H9 (cell line): ENCODE results near the gene EQTN. TPM values are rescaled to one million over a fixed set of nuclear protein-coding genes. Genes with fewer than 3 reads are reported as not detected.

ENCODE experiments used
- DNase-seq: peaks from one replicate; pipeline ENCODE4 v3.0.0-alpha.2; 2017
- H2AFZ ChIP-seq: one replicate; pipeline ENCODE4 v1.6.1; 2013; ENCODE audit warnings: mild to moderate bottlenecking, low read length, control low read depth, moderate library complexity
- H2AK5ac ChIP-seq: 2 replicates; pipeline ENCODE4 v1.6.1; 2013; ENCODE audit warnings: low read length, control low read depth, mixed read lengths; ENCODE audit not compliant: insufficient read length
- H2BK120ac ChIP-seq: one replicate; pipeline ENCODE4 v1.6.1; 2013; ENCODE audit warnings: low read depth, mild to moderate bottlenecking, low read length, control low read depth, inconsistent platforms; ENCODE audit not compliant: poor library complexity, severe bottlenecking
- H2BK12ac ChIP-seq: 2 replicates; pipeline ENCODE4 v1.6.1; 2013; ENCODE audit warnings: low read length, control low read depth, mixed read lengths, low read depth; ENCODE audit not compliant: insufficient read length
- H2BK15ac ChIP-seq: 2 replicates; pipeline ENCODE4 v1.6.1; 2013; ENCODE audit warnings: low read depth, low read length, control low read depth
- H2BK20ac ChIP-seq: one replicate; pipeline ENCODE4 v1.6.1; 2013; ENCODE audit warnings: low read depth, mild to moderate bottlenecking, low read length, control low read depth, inconsistent platforms; ENCODE audit not compliant: poor library complexity, severe bottlenecking
- H2BK5ac ChIP-seq: 2 replicates; pipeline ENCODE4 v1.6.1; 2013; ENCODE audit warnings: low read length, control low read depth, mixed read lengths; ENCODE audit not compliant: insufficient read length
- H3K14ac ChIP-seq: 2 replicates; pipeline ENCODE4 v1.6.1; 2013; ENCODE audit warnings: low read length, control low read depth; ENCODE audit not compliant: insufficient read depth
- H3K18ac ChIP-seq: 2 replicates; pipeline ENCODE4 v1.6.1; 2013; ENCODE audit warnings: low read depth, mild to moderate bottlenecking, mixed read lengths, low read length, control low read depth; ENCODE audit not compliant: insufficient read length
- H3K23ac ChIP-seq: 2 replicates; pipeline ENCODE4 v1.6.1; 2013; ENCODE audit warnings: low read length, control low read depth, mixed read lengths, low read depth; ENCODE audit not compliant: insufficient read length
- H3K23me2 ChIP-seq: 2 replicates; pipeline ENCODE4 v1.6.1; 2013; ENCODE audit warnings: low read depth, mild to moderate bottlenecking, mixed read lengths, low read length, control low read depth; ENCODE audit not compliant: insufficient read length, poor library complexity, severe bottlenecking
- H3K27ac ChIP-seq: 2 replicates; pipeline ENCODE4 v1.5.1; 2013; ENCODE audit warnings: low read length, control low read depth, mixed read lengths, low read depth; ENCODE audit not compliant: insufficient read length
- H3K27me3 ChIP-seq: 2 replicates; pipeline ENCODE4 v1.6.1; 2013; ENCODE audit warnings: low read length, control low read depth, inconsistent platforms; ENCODE audit not compliant: insufficient read depth
- H3K4ac ChIP-seq: 2 replicates; pipeline ENCODE4 v1.6.1; 2013; ENCODE audit warnings: low read depth, mild to moderate bottlenecking, control low read depth, inconsistent platforms, low read length, moderate library complexity
- H3K4me1 ChIP-seq: 2 replicates; pipeline ENCODE4 v1.6.1; 2013; ENCODE audit warnings: low read length, control low read depth, inconsistent platforms; ENCODE audit not compliant: insufficient read depth
- H3K4me2 ChIP-seq: 2 replicates; pipeline ENCODE4 v1.6.1; 2013; ENCODE audit warnings: low read length, control low read depth, mixed read lengths; ENCODE audit not compliant: insufficient read length, insufficient read depth
- H3K56ac ChIP-seq: 2 replicates; pipeline ENCODE4 v1.6.1; 2013; ENCODE audit warnings: low read depth, mild to moderate bottlenecking, mixed read lengths, low read length, control low read depth; ENCODE audit not compliant: insufficient read length
- H3K79me1 ChIP-seq: 2 replicates; pipeline ENCODE4 v1.6.1; 2013; ENCODE audit warnings: low read depth, mild to moderate bottlenecking, moderate library complexity, low read length, control low read depth, inconsistent platforms; ENCODE audit not compliant: insufficient read depth, poor library complexity, severe bottlenecking
- H3K79me2 ChIP-seq: 2 replicates; pipeline ENCODE4 v1.6.1; 2013; ENCODE audit warnings: low read length, control low read depth, inconsistent platforms; ENCODE audit not compliant: insufficient read depth
- H3K9ac ChIP-seq: 2 replicates; pipeline ENCODE4 v1.6.1; 2013; ENCODE audit warnings: low read length, control low read depth, mixed read lengths; ENCODE audit not compliant: insufficient read length; ENCODE audit errors: extremely low read depth
- H3K9me3 ChIP-seq: one replicate; pipeline ENCODE4 v1.6.1; 2013; ENCODE audit warnings: low read depth, low read length, inconsistent platforms; ENCODE audit not compliant: control insufficient read depth
- H3T11ph ChIP-seq: one replicate; pipeline ENCODE4 v1.6.1; 2013; ENCODE audit warnings: mild to moderate bottlenecking, low read length, control low read depth, inconsistent platforms
- H4K20me1 ChIP-seq: one replicate; pipeline ENCODE4 v1.6.1; 2013; ENCODE audit not compliant: control insufficient read depth, insufficient read length, insufficient read depth
- H4K5ac ChIP-seq: 2 replicates; pipeline ENCODE4 v1.6.1; 2013; ENCODE audit warnings: low read depth, mild to moderate bottlenecking, mixed read lengths, low read length, control low read depth; ENCODE audit not compliant: insufficient read length
- H4K8ac ChIP-seq: replicated peaks from 2 replicates; pipeline ENCODE4 v1.6.1; 2013; ENCODE audit warnings: low read length, control low read depth, mixed read lengths, low read depth; ENCODE audit not compliant: insufficient read length
- H4K91ac ChIP-seq: 2 replicates; pipeline ENCODE4 v1.6.1; 2013; ENCODE audit warnings: low read depth, mild to moderate bottlenecking, moderate library complexity, mixed read lengths, low read length, control low read depth; ENCODE audit not compliant: insufficient read length
- H3K27ac Mint-ChIP-seq, 3 experiments: 2 replicates in 2 of 3; 3 replicates in 1 of 3; pipeline ENCODE4 v1.8.0; 2020 to 2021; ENCODE audit warnings: mixed read lengths in 3 of 3, mild to moderate bottlenecking in 1 of 3, moderate library complexity in 1 of 3
- H3K27me3 Mint-ChIP-seq: 2 replicates; pipeline ENCODE4 v1.8.0; 2021; ENCODE audit warnings: low read depth, mild to moderate bottlenecking, moderate library complexity, mixed read lengths
- H3K36me3 Mint-ChIP-seq, 3 experiments: 2 replicates in 2 of 3; 3 replicates in 1 of 3; pipeline ENCODE4 v1.8.0; 2020 to 2021; ENCODE audit warnings: low read depth in 3 of 3, mixed read lengths in 3 of 3; ENCODE audit not compliant: insufficient read depth in 1 of 3
- H3K4me1 Mint-ChIP-seq, 2 experiments: 2 replicates each; pipeline ENCODE4 v1.8.0; 2020; ENCODE audit warnings: mixed read lengths in 2 of 2
- H3K4me3 Mint-ChIP-seq, 2 experiments: 2 replicates in 1 of 2; 3 replicates in 1 of 2; pipeline ENCODE4 v1.8.0; 2020 to 2021; ENCODE audit warnings: mild to moderate bottlenecking in 2 of 2, mixed read lengths in 2 of 2, moderate library complexity in 1 of 2
- H3K9me3 Mint-ChIP-seq, 2 experiments: 2 replicates in 1 of 2; 3 replicates in 1 of 2; pipeline ENCODE4 v1.8.0; 2020; ENCODE audit warnings: mild to moderate bottlenecking in 2 of 2, mixed read lengths in 2 of 2, moderate library complexity in 1 of 2
- WGBS: extraction: QIAGEN DNeasy Blood & Tissue Kit; methylation state at CpG from one replicate; pipeline ENCODE4 v1.1.7; 2013; ENCODE audit warnings: missing lambda C conversion rate, low lambda C conversion rate, mixed read lengths; ENCODE audit not compliant: insufficient read length; ENCODE audit errors: extremely low coverage; 5-methylcytosine and 5-hydroxymethylcytosine counted together
- total RNA-seq: library from RNA; stranded (reverse); gene quantifications from 2 replicates; pipeline ENCODE4 v1.2.1, GENCODE V29; 2021
- TF ChIP-seq, protein P1 (sequence below): fragments of 200-600 bp; sonication (generic); conservative IDR thresholded peaks from 3 replicates; pipeline ENCODE4 v1.8.0; 2021; ENCODE audit warnings: antibody characterized with exemption, mild to moderate bottlenecking

EQTN gene
- total RNA-seq, 1 experiment from 2014 or later, result not detected

- H3K4me3 Mint-ChIP-seq, result no peak overlapping the region
- H3K18ac ChIP-seq, result no peak overlapping the region
- no peaks in the 10 kb centered on the region for H3K9me3 Mint-ChIP-seq
- H2BK20ac ChIP-seq, result no peak overlapping the region
- H3K79me1 ChIP-seq, result no peaks in the 10 kb centered on the region
- no CpG with 5 or more reads among the region's 7 CpGs for WGBS
- no peak for DNase-seq
- H4K5ac ChIP-seq, result no peak overlapping the region
- H3K4me2 ChIP-seq, result no peak overlapping the region
- H3K79me2 ChIP-seq, result no peaks in the 10 kb centered on the region
- no peak overlapping the region for H3K27ac ChIP-seq
- H3K9me3 ChIP-seq, result no peaks in the 10 kb centered on the region
- H2BK15ac ChIP-seq, result no peak overlapping the region
- H3K36me3 Mint-ChIP-seq, result no peaks in the 10 kb centered on the region; a peak in 1 of 7 replicates
- H3K27me3 Mint-ChIP-seq, result no peaks in the 10 kb centered on the region; the same call in 1 of the 2 replicates
- H3T11ph ChIP-seq, result no peak overlapping the region
- H2AK5ac ChIP-seq, result no peak overlapping the region
- no peak overlapping the region for H2AFZ ChIP-seq
- H2BK120ac ChIP-seq, result no peak overlapping the region
- H3K4me1 Mint-ChIP-seq, result peaks cover 0 to 6% of the 10 kb centered on the region in 2 experiments; a peak in 1 of 4 replicates
- no peaks in the 10 kb centered on the region for H3K4me1 ChIP-seq
- H4K20me1 ChIP-seq, result no peaks in the 10 kb centered on the region
- H3K56ac ChIP-seq, result no peak overlapping the region
- no peak overlapping the region for H3K14ac ChIP-seq
- H2BK12ac ChIP-seq, result no peak overlapping the region
- no peaks in the 10 kb centered on the region for H3K23me2 ChIP-seq
- H3K27ac Mint-ChIP-seq, result no peak overlapping the region
- no peak overlapping the region for H4K8ac ChIP-seq
- H3K27me3 ChIP-seq, result no peaks in the 10 kb centered on the region
- H3K23ac ChIP-seq, result no peak overlapping the region
- H3K9ac ChIP-seq, result no peak overlapping the region
- TF ChIP-seq, protein P1, sequence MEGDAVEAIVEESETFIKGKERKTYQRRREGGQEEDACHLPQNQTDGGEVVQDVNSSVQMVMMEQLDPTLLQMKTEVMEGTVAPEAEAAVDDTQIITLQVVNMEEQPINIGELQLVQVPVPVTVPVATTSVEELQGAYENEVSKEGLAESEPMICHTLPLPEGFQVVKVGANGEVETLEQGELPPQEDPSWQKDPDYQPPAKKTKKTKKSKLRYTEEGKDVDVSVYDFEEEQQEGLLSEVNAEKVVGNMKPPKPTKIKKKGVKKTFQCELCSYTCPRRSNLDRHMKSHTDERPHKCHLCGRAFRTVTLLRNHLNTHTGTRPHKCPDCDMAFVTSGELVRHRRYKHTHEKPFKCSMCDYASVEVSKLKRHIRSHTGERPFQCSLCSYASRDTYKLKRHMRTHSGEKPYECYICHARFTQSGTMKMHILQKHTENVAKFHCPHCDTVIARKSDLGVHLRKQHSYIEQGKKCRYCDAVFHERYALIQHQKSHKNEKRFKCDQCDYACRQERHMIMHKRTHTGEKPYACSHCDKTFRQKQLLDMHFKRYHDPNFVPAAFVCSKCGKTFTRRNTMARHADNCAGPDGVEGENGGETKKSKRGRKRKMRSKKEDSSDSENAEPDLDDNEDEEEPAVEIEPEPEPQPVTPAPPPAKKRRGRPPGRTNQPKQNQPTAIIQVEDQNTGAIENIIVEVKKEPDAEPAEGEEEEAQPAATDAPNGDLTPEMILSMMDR, result no peak
- no peak overlapping the region for H3K4ac ChIP-seq
- no peak overlapping the region for H4K91ac ChIP-seq
- H2BK5ac ChIP-seq, result no peak overlapping the region
These were observed 38.3 kb downstream of the EQTN start for GRCh38 chr9:27258662-27259061.
